Naive B cell (primary cell): ENCODE results near the gene FAM3A. TPM values are rescaled to one million over a fixed set of nuclear protein-coding genes. Genes with fewer than 3 reads are reported as not detected.

Source experiments
- polyA plus RNA-seq, 6 donors: library from polyadenylated mRNA; unstranded; fragments of 300-500 nt; fragmentation: Illumina TruSeq; gene quantifications; one replicate each; pipeline ENCODE4 v1.2.3, GENCODE V29; 2021; ENCODE audit warnings: low read depth in 6 of 6

FAM3A gene
- polyA plus RNA-seq, 6 donors from 2014 or later = 13.4 to 24.1 (median 16.7) TPM

Other genes with a start within 250 kb of the FAM3A start
- not detected for gene TEX28, start 221.1 kb downstream of the FAM3A start, polyA plus RNA-seq
- under 1 TPM in 5 of 6 donors, not detected in 1; 0.27 to 0.57 (median 0.38) TPM for gene TKTL1, start 220.4 kb downstream of the FAM3A start, polyA plus RNA-seq
- gene FLNA, start 141.6 kb downstream of the FAM3A start, polyA plus RNA-seq = 100 to 1,000 TPM in 2 of 6 donors, 10 to 100 TPM in 4; 39.6 to 269 (median 78.3) TPM
- 10 to 100 TPM; 25.0 to 29.6 (median 27.2) TPM for gene EMD, start 136.9 kb downstream of the FAM3A start, polyA plus RNA-seq
- gene RPL10, start 117.9 kb downstream of the FAM3A start, polyA plus RNA-seq = 1,000 to 10,000 TPM; 3,636 to 5,147 (median 4,635) TPM
- gene DNASE1L1, start 107.0 kb downstream of the FAM3A start, polyA plus RNA-seq = 10 to 100 TPM in 5 of 6 donors, 1 to 10 TPM in 1; 9.5 to 23.1 (median 14.3) TPM
- 10 to 100 TPM; 31.6 to 50.2 (median 36.6) TPM for gene TAFAZZIN, start 104.7 kb downstream of the FAM3A start, polyA plus RNA-seq
- gene ATP6AP1, start 87.6 kb downstream of the FAM3A start, polyA plus RNA-seq = 100 to 1,000 TPM in 1 of 6 donors, 10 to 100 TPM in 5; 81.8 to 173 (median 88.7) TPM
- gene GDI1, start 79.1 kb downstream of the FAM3A start, polyA plus RNA-seq = 10 to 100 TPM; 28.4 to 44.3 (median 35.5) TPM
- 10 to 100 TPM; 23.8 to 35.2 (median 28.2) TPM for gene FAM50A, start 72.1 kb downstream of the FAM3A start, polyA plus RNA-seq
- 1 to 10 TPM in 3 of 6 donors, under 1 TPM in 3; 0.68 to 1.6 (median 0.99) TPM for gene PLXNA3, start 58.0 kb downstream of the FAM3A start, polyA plus RNA-seq
- gene LAGE3, start 37.0 kb downstream of the FAM3A start, polyA plus RNA-seq = 10 to 100 TPM; 36.4 to 47.6 (median 40.9) TPM
- 10 to 100 TPM; 18.7 to 39.4 (median 33.0) TPM for gene UBL4A, start 29.6 kb downstream of the FAM3A start, polyA plus RNA-seq
- 10 to 100 TPM; 33.5 to 65.1 (median 38.0) TPM for gene SLC10A3, start 25.6 kb downstream of the FAM3A start, polyA plus RNA-seq
- 1 to 10 TPM; 3.3 to 6.1 (median 4.4) TPM for gene G6PD, start 30.6 kb upstream of the FAM3A start, polyA plus RNA-seq
- 10 to 100 TPM; 18.3 to 34.0 (median 26.5) TPM for gene IKBKG, start 31.4 kb upstream of the FAM3A start, polyA plus RNA-seq
- gene CTAG1A, start 68.9 kb upstream of the FAM3A start, polyA plus RNA-seq = not detected
- gene CTAG1B, start 103.0 kb upstream of the FAM3A start, polyA plus RNA-seq = not detected
- gene CTAG2, start 137.3 kb upstream of the FAM3A start, polyA plus RNA-seq = not detected
- gene GAB3, start 234.8 kb upstream of the FAM3A start, polyA plus RNA-seq = 1 to 10 TPM; 2.4 to 4.3 (median 3.6) TPM
- 10 to 100 TPM; 28.3 to 44.6 (median 42.6) TPM for gene DKC1, start 246.6 kb upstream of the FAM3A start, polyA plus RNA-seq